ENCODE data around the gene GFY.

DNA sequence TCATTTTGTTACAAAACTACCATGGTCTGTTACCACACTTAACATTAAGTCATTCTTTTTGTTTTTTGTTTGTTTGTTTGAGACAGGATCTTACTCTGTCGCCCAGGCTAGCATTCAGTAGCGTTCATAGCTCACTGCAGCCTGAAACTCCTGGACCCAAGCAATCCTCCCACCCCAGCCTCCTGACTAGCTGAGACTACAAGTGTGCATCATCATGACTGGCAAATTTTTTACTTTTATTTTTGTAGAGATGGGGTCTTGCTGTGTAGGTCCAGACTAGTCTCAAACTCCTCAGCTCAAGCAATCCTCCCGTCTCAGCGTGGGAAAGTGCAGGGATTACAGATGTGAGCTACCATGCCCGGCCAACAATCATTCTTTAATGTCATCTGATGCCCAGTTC, 31.1 kb downstream of the GFY start:
- TF ChIP-seq, protein P1, sequence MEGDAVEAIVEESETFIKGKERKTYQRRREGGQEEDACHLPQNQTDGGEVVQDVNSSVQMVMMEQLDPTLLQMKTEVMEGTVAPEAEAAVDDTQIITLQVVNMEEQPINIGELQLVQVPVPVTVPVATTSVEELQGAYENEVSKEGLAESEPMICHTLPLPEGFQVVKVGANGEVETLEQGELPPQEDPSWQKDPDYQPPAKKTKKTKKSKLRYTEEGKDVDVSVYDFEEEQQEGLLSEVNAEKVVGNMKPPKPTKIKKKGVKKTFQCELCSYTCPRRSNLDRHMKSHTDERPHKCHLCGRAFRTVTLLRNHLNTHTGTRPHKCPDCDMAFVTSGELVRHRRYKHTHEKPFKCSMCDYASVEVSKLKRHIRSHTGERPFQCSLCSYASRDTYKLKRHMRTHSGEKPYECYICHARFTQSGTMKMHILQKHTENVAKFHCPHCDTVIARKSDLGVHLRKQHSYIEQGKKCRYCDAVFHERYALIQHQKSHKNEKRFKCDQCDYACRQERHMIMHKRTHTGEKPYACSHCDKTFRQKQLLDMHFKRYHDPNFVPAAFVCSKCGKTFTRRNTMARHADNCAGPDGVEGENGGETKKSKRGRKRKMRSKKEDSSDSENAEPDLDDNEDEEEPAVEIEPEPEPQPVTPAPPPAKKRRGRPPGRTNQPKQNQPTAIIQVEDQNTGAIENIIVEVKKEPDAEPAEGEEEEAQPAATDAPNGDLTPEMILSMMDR (IDR thresholded peaks at IDR 0.05) = no peak
- no peak for TF ChIP-seq POLR2A (IDR thresholded peaks at IDR 0.05)

Data from vagina (tissue), 2 donors.